G401.6 (cell line): ENCODE data around the gene BOC.

Experiments
- FAIRE-seq: peaks from 2 replicates; lab custom pipeline; 2012; peaks lifted over from hg19 to GRCh38; lab: Jason Lieb, UNC

Gene BOC

GRCh38 chr3:113270786-113271185 lies 59.4 kb downstream of the BOC start:
- no peak for FAIRE-seq

- FAIRE-seq: no peak
These were observed 59.8 kb downstream of the BOC start for GRCh38 chr3:113271189-113271588.

- no peak for FAIRE-seq
These were observed 60.4 kb downstream of the BOC start for GRCh38 chr3:113271594-113272384.

GRCh38 chr3:113272385-113272779 lies 61.0 kb downstream of the BOC start:
- no peak for FAIRE-seq

GRCh38 chr3:113273011-113273410 lies 61.7 kb downstream of the BOC start:
- FAIRE-seq: no peak

GRCh38 chr3:113273604-113274378 lies 62.4 kb downstream of the BOC start:
- no peak for FAIRE-seq

- FAIRE-seq: no peak
These were observed 63.3 kb downstream of the BOC start for GRCh38 chr3:113274425-113275257.

GRCh38 chr3:113275258-113275556 lies 63.9 kb downstream of the BOC start:
- no peak for FAIRE-seq

GRCh38 chr3:113275583-113275928 lies 64.2 kb downstream of the BOC start:
- FAIRE-seq: no peak

GRCh38 chr3:113275929-113276750 lies 64.8 kb downstream of the BOC start:
- no peak for FAIRE-seq

GRCh38 chr3:113276751-113277080 lies 65.4 kb downstream of the BOC start:
- no peak for FAIRE-seq

GRCh38 chr3:113277414-113277813 lies 66.1 kb downstream of the BOC start:
- no peak for FAIRE-seq

- FAIRE-seq: no peak
These were observed 66.7 kb downstream of the BOC start for GRCh38 chr3:113277941-113278598.

GRCh38 chr3:113278599-113278955 lies 67.2 kb downstream of the BOC start:
- FAIRE-seq: no peak

- FAIRE-seq: no peak
These were observed 68.3 kb downstream of the BOC start for GRCh38 chr3:113279686-113280085.

GRCh38 chr3:113283306-113283705 lies 71.9 kb downstream of the BOC start:
- FAIRE-seq: no peak

GRCh38 chr3:113284453-113285050 lies 73.2 kb downstream of the BOC start:
- no peak for FAIRE-seq

- FAIRE-seq: no peak
These were observed 73.9 kb downstream of the BOC start for GRCh38 chr3:113285226-113285625.

- no peak for FAIRE-seq
These were observed 74.4 kb downstream of the BOC start for GRCh38 chr3:113285741-113286140.

GRCh38 chr3:113286524-113286923 lies 75.2 kb downstream of the BOC start:
- FAIRE-seq: no peak

- FAIRE-seq: no peak
These were observed 75.9 kb downstream of the BOC start for GRCh38 chr3:113287111-113287802.
